ENCODE results near the gene SS18L1.

GRCh38 chr20:62231292-62231691, 87.7 kb downstream of the SS18L1 start:
- no peak for TF ChIP-seq CTCF (IDR thresholded peaks at IDR 0.05; ENCODE audit: insufficient read depth, low read depth, low read length)
- TF ChIP-seq EZH2 (IDR thresholded peaks at IDR 0.05; ENCODE audit: insufficient read depth, low read length): no peak

All from astrocyte (in vitro differentiated cells and primary cell).